Smooth muscle cell (in vitro differentiated cells): Measurements from ENCODE around the gene FKBP3. TPM values are rescaled to one million over a fixed set of nuclear protein-coding genes. Genes with fewer than 3 reads are reported as not detected.

ENCODE experiments used
- DNase-seq: peaks from one replicate; lab custom pipeline; 2025; ENCODE audit not compliant: unreplicated experiment; lab: John Stamatoyannopoulos, UW
- H2AFZ ChIP-seq: fragments of 200-600 bp; sonication (generic); 2 replicates; pipeline ENCODE4 v1.6.0; 2016; ENCODE audit warnings: antibody characterized with exemption, low read depth, mild to moderate bottlenecking
- H3F3A ChIP-seq: fragments of 200-600 bp; sonication (generic); 2 replicates; pipeline ENCODE4 v1.6.0; 2017; ENCODE audit warnings: antibody characterized with exemption, low read depth
- H3K27ac ChIP-seq: fragments of 200-600 bp; sonication (generic); 2 replicates; pipeline ENCODE4 v1.5.1; 2016; ENCODE audit warnings: low read depth, mild to moderate bottlenecking
- H3K27me3 ChIP-seq: fragments of 200-600 bp; sonication (generic); 2 replicates; pipeline ENCODE4 v1.6.1; 2016; ENCODE audit warnings: low read depth, mild to moderate bottlenecking
- H3K36me3 ChIP-seq: fragments of 200-600 bp; sonication (generic); 2 replicates; pipeline ENCODE4 v1.5.1; 2016; ENCODE audit warnings: low read depth
- H3K4me1 ChIP-seq: fragments of 200-600 bp; sonication (generic); 2 replicates; pipeline ENCODE4 v1.5.1; 2016; ENCODE audit warnings: low read depth
- H3K4me2 ChIP-seq: fragments of 200-600 bp; sonication (generic); 2 replicates; pipeline ENCODE4 v1.6.0; 2016; ENCODE audit warnings: mild to moderate bottlenecking
- H3K4me3 ChIP-seq: fragments of 200-600 bp; sonication (generic); 2 replicates; pipeline ENCODE4 v1.5.1; 2016; ENCODE audit warnings: mild to moderate bottlenecking
- H3K79me2 ChIP-seq: fragments of 200-600 bp; sonication (generic); 2 replicates; pipeline ENCODE4 v1.6.0; 2016; ENCODE audit warnings: low read depth, mild to moderate bottlenecking
- H3K9ac ChIP-seq: fragments of 200-600 bp; sonication (generic); 2 replicates; pipeline ENCODE4 v1.6.0; 2016; ENCODE audit warnings: low read depth
- H3K9me3 ChIP-seq: fragments of 200-600 bp; sonication (generic); replicated peaks from 2 replicates; pipeline ENCODE4 v1.5.1; 2016; ENCODE audit warnings: low read depth
- H4K20me1 ChIP-seq: fragments of 200-600 bp; sonication (generic); 2 replicates; pipeline ENCODE4 v1.6.0; 2016; ENCODE audit warnings: low read depth
- CTCF ChIP-seq: fragments of 200-600 bp; sonication (generic); IDR thresholded peaks from 2 replicates; pipeline ENCODE4 v1.5.1; 2017; ENCODE audit warnings: borderline replicate concordance, mild to moderate bottlenecking, antibody characterized with exemption; ENCODE audit not compliant: insufficient read depth, poor library complexity, severe bottlenecking
- whole genome bisulfite sequencing: methylation state at CpG from one replicate; pipeline ENCODE4 v1.1.7; 2016; ENCODE audit warnings: low lambda C conversion rate; 5-methylcytosine and 5-hydroxymethylcytosine counted together
- polyA plus RNA-seq: library from polyadenylated mRNA; unstranded; fragments of >200 nt; fragmentation: Nextera tagmentation; extraction: Ambion mirVana; gene quantifications from 2 replicates; pipeline ENCODE4 v1.2.1, GENCODE V29; 2016
- total RNA-seq: library from RNA; depleted of rRNA; stranded (reverse); fragments of >200 nt; gene quantifications from 2 replicates; pipeline ENCODE4 v1.2.3, GENCODE V29; 2014

The FKBP3 gene
- total and polyA plus RNA-seq, 2 experiments from 2014 or later, result 43.9 to 123 TPM

GRCh38 chr14:45140661-45141187, 6.4 kb upstream of the FKBP3 start:
- DNase-seq, result no peak
- no peak overlapping the region for H3K27ac ChIP-seq
- H3K4me3 ChIP-seq, result no peak overlapping the region
- H3K79me2 ChIP-seq, result peaks cover 34% of the 10 kb centered on the region
- no peak overlapping the region for H3K9ac ChIP-seq
- H4K20me1 ChIP-seq, result no peaks in the 10 kb centered on the region
- H3K36me3 ChIP-seq, result no peaks in the 10 kb centered on the region
- H3K4me2 ChIP-seq, result no peak overlapping the region
- H2AFZ ChIP-seq, result no peak overlapping the region
- 96% methylated on average over 6 of the region's 6 CpGs for WGBS
- H3K4me1 ChIP-seq, result peaks cover 7% of the 10 kb centered on the region
- H3K9me3 ChIP-seq, result no peaks in the 10 kb centered on the region
- no peaks in the 10 kb centered on the region for H3F3A ChIP-seq
- no peaks in the 10 kb centered on the region for H3K27me3 ChIP-seq
- no peak for TF ChIP-seq CTCF

GRCh38 chr14:45136399-45136798, 2.1 kb upstream of the FKBP3 start:
- H3K27me3 ChIP-seq, result no peaks in the 10 kb centered on the region
- no peaks in the 10 kb centered on the region for H3F3A ChIP-seq
- peak overlapping the region; percentile 93 for H2AFZ ChIP-seq
- no peaks in the 10 kb centered on the region for H3K9me3 ChIP-seq
- peak overlapping the region; percentile 93 for H3K4me2 ChIP-seq
- H3K36me3 ChIP-seq, result no peaks in the 10 kb centered on the region
- peak overlapping the region; percentile 96 for H3K4me3 ChIP-seq
- WGBS, result 10% methylated on average over 7 of the region's 7 CpGs
- H4K20me1 ChIP-seq, result no peaks in the 10 kb centered on the region
- peaks cover 60% of the 10 kb centered on the region for H3K79me2 ChIP-seq
- peak overlapping the region; percentile 32 for H3K9ac ChIP-seq
- no peak for TF ChIP-seq CTCF
- H3K27ac ChIP-seq, result no peak overlapping the region
- DNase-seq, result no peak
- peaks cover 12% of the 10 kb centered on the region for H3K4me1 ChIP-seq

- Histone ChIP-seq H3K27ac (peak within 1 kb of the TSS; percentile 63), H3K4me3 (peak within 1 kb of the TSS; percentile 96), H3K9me3 (no peaks in the 10 kb centered on the region), H3F3A (no peaks in the 10 kb centered on the region), H3K36me3 (no peaks in the 10 kb centered on the region), H3K4me2 (peak within 1 kb of the TSS; percentile 93), H3K9ac (peak within 1 kb of the TSS; percentile 43), H3K4me1 (peaks cover 12% of the 10 kb centered on the region), H3K79me2 (peaks cover 64% of the 10 kb centered on the region), H3K27me3 (no peaks in the 10 kb centered on the region), H2AFZ (peak within 1 kb of the TSS; percentile 97), H4K20me1 (no peaks in the 10 kb centered on the region)
- peak; percentile 52 for DNase-seq
- no peak for TF ChIP-seq CTCF
- under 1% methylated on average over 48 of the region's 48 CpGs for WGBS
These were observed 1.5 kb upstream of the FKBP3 start, which contains the start of gene FANCM for GRCh38 chr14:45135659-45136395. FANCM (plus strand) TSS chr14:45135930; CDS start chr14:45136032, 102 bp downstream.
